DOHH2 (cell line): ENCODE data around the gene SLC16A3.

Experiments
- H3F3A ChIP-seq: fragments of 200-600 bp; sonication (generic), shearing (Covaris generic); 2 replicates; pipeline ENCODE4 v1.6.0; 2016; ENCODE audit warnings: antibody characterized with exemption, mild to moderate bottlenecking; ENCODE audit not compliant: control insufficient read depth, insufficient read depth
- H3K27ac ChIP-seq: fragments of 200-600 bp; sonication (generic); 2 replicates; pipeline ENCODE4 v1.5.1; 2014; ENCODE audit warnings: low read depth, mild to moderate bottlenecking, low read length, moderate library complexity
- H3K27me3 ChIP-seq: fragments of 200-600 bp; sonication (generic); 2 replicates; pipeline ENCODE4 v1.6.1; 2014; ENCODE audit warnings: mild to moderate bottlenecking, low read length, mixed read lengths; ENCODE audit not compliant: control insufficient read depth
- H3K36me3 ChIP-seq: fragments of 200-600 bp; sonication (generic); 2 replicates; pipeline ENCODE4 v1.6.1; 2014; ENCODE audit warnings: mild to moderate bottlenecking, low read length, moderate library complexity, mixed read lengths; ENCODE audit not compliant: control insufficient read depth
- H3K4me1 ChIP-seq: fragments of 200-600 bp; sonication (generic); 2 replicates; pipeline ENCODE4 v1.6.1; 2014; ENCODE audit warnings: mild to moderate bottlenecking, low read length, mixed read lengths; ENCODE audit not compliant: control insufficient read depth
- H3K4me2 ChIP-seq: fragments of 200-600 bp; sonication (generic); 2 replicates; pipeline ENCODE4 v1.6.0; 2014; ENCODE audit warnings: mild to moderate bottlenecking, low read length, moderate library complexity
- H3K4me3 ChIP-seq: fragments of 200-600 bp; sonication (generic); 2 replicates; pipeline ENCODE4 v1.5.1; 2014; ENCODE audit warnings: mild to moderate bottlenecking, low read length, mixed read lengths
- H3K79me2 ChIP-seq: fragments of 200-600 bp; sonication (generic); 2 replicates; pipeline ENCODE4 v1.6.1; 2014; ENCODE audit warnings: mild to moderate bottlenecking, low read length, mixed read lengths; ENCODE audit not compliant: control insufficient read depth
- H3K9me2 ChIP-seq: fragments of 200-600 bp; sonication (generic); replicated peaks from 2 replicates; pipeline ENCODE4 v1.6.1; 2014; ENCODE audit warnings: mild to moderate bottlenecking, low read length, mixed read lengths; ENCODE audit not compliant: control insufficient read depth
- H3K9me3 ChIP-seq: fragments of 200-600 bp; sonication (generic); 2 replicates; pipeline ENCODE4 v1.6.1; 2014; ENCODE audit warnings: antibody characterized with exemption, low read length, mixed read lengths; ENCODE audit not compliant: control insufficient read depth, insufficient read depth
- H4K20me1 ChIP-seq: fragments of 200-600 bp; sonication (generic); 2 replicates; pipeline ENCODE4 v1.6.0; 2014; ENCODE audit warnings: low read depth, mild to moderate bottlenecking, antibody characterized with exemption, low read length, moderate library complexity; ENCODE audit not compliant: control insufficient read depth, insufficient read depth
- CTCF ChIP-seq: fragments of 200-600 bp; sonication (generic); IDR thresholded peaks from one replicate; pipeline ENCODE4 v1.5.1; 2014; ENCODE audit warnings: antibody characterized with exemption, mild to moderate bottlenecking, low read depth, low read length; ENCODE audit not compliant: poor library complexity, severe bottlenecking
- EZH2phosphoT487 ChIP-seq: fragments of 200-600 bp; sonication (generic); IDR thresholded peaks from 2 replicates; pipeline ENCODE4 v1.6.1; 2017; ENCODE audit warnings: borderline replicate concordance, mild to moderate bottlenecking, antibody characterized with exemption, low read length, moderate library complexity, mixed read lengths

Gene SLC16A3

GRCh38 chr17:82223517-82223916 is 5.3 kb upstream of the SLC16A3 start:
- H3K4me1 ChIP-seq = peaks cover 10% of the 10 kb centered on the region
- peaks cover 2% of the 10 kb centered on the region; the same call in 1 of the 2 replicates for H3K27me3 ChIP-seq

GRCh38 chr17:82224666-82225065 is 4.2 kb upstream of the SLC16A3 start:
- 0 out of 2 replicates have a peak, but pooled peaks cover under 1% of the 10 kb centered on the region for H3K79me2 ChIP-seq
- peaks cover 16% of the 10 kb centered on the region for H3K4me1 ChIP-seq
- H3K9me2 ChIP-seq = no peaks in the 10 kb centered on the region
- H3K4me2 ChIP-seq = no peak overlapping the region
- H3K4me3 ChIP-seq = no peak overlapping the region
- peaks cover 12% of the 10 kb centered on the region for H3K27me3 ChIP-seq
- H3K9me3 ChIP-seq = no peaks in the 10 kb centered on the region
- H3F3A ChIP-seq = no peaks in the 10 kb centered on the region
- TF ChIP-seq CTCF (no peak), EZH2phosphoT487 (no peak)
- H4K20me1 ChIP-seq = no peaks in the 10 kb centered on the region
- no peaks in the 10 kb centered on the region for H3K36me3 ChIP-seq
- no peak overlapping the region for H3K27ac ChIP-seq

More at GRCh38 chr17:82223517-82223916, 5.3 kb upstream of the SLC16A3 start:
- Histone ChIP-seq H4K20me1 (no peaks in the 10 kb centered on the region), H3K9me2 (no peaks in the 10 kb centered on the region), H3K36me3 (no peaks in the 10 kb centered on the region), H3K27ac (no peak overlapping the region), H3K79me2 (no peaks in the 10 kb centered on the region), H3K4me3 (no peak overlapping the region), H3K4me2 (no peak overlapping the region), H3F3A (no peaks in the 10 kb centered on the region), H3K9me3 (no peaks in the 10 kb centered on the region)
- no peak for TF ChIP-seq EZH2phosphoT487

GRCh38 chr17:82225368-82226029 is 3.3 kb upstream of the SLC16A3 start:
- H3F3A ChIP-seq = no peaks in the 10 kb centered on the region

More at GRCh38 chr17:82225368-82226029, 3.3 kb upstream of the SLC16A3 start:
- Histone ChIP-seq H3K9me3 (no peaks in the 10 kb centered on the region), H3K9me2 (no peaks in the 10 kb centered on the region), H3K79me2 (peaks cover 4% of the 10 kb centered on the region; the same call in 1 of the 2 replicates), H3K27me3 (peaks cover 20% of the 10 kb centered on the region), H3K27ac (no peak overlapping the region), H4K20me1 (no peaks in the 10 kb centered on the region), H3K4me2 (no peak overlapping the region), H3K4me3 (no peak overlapping the region), H3K4me1 (peaks cover 25% of the 10 kb centered on the region), H3K36me3 (peaks cover 4% of the 10 kb centered on the region; the same call in 1 of the 2 replicates)
- TF ChIP-seq CTCF (no peak), EZH2phosphoT487 (no peak)
